ENCODE data around the gene DNAH2. TPM values are rescaled to one million over a fixed set of nuclear protein-coding genes. Genes with fewer than 3 reads are reported as not detected.
A peak's percentile ranks its signal among the peaks of the same experiment; 100 is the strongest.

Gene DNAH2
- total RNA-seq, 1 donor: under 0.01 TPM

- no peak for DNase-seq (ENCODE audit: low read depth)
- peak overlapping the region; percentile 86 for H3K4me3 ChIP-seq (ENCODE audit: low read depth, low read length)
- TF ChIP-seq, protein P1, sequence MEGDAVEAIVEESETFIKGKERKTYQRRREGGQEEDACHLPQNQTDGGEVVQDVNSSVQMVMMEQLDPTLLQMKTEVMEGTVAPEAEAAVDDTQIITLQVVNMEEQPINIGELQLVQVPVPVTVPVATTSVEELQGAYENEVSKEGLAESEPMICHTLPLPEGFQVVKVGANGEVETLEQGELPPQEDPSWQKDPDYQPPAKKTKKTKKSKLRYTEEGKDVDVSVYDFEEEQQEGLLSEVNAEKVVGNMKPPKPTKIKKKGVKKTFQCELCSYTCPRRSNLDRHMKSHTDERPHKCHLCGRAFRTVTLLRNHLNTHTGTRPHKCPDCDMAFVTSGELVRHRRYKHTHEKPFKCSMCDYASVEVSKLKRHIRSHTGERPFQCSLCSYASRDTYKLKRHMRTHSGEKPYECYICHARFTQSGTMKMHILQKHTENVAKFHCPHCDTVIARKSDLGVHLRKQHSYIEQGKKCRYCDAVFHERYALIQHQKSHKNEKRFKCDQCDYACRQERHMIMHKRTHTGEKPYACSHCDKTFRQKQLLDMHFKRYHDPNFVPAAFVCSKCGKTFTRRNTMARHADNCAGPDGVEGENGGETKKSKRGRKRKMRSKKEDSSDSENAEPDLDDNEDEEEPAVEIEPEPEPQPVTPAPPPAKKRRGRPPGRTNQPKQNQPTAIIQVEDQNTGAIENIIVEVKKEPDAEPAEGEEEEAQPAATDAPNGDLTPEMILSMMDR (IDR thresholded peaks at IDR 0.05; ENCODE audit: insufficient read depth, low read length): no peak
These were observed 115.7 kb downstream of the DNAH2 start for GRCh38 chr17:7833011-7833794.

- peak; percentile 86 for DNase-seq (ENCODE audit: low read depth)
- TF ChIP-seq, protein P1 (IDR thresholded peaks at IDR 0.05; ENCODE audit: insufficient read depth, low read length): no peak
- H3K4me3 ChIP-seq (ENCODE audit: low read depth, low read length): peak within 1 kb of the TSS; percentile 86
These were observed 116.4 kb downstream of the DNAH2 start, which contains the start of gene KDM6B for GRCh38 chr17:7833795-7834541. TSS of gene KDM6B (plus strand) at chr17:7834217. CDS start at chr17:7845555, 11,338 bp downstream.

GRCh38 chr17:7834542-7834956, 117.0 kb downstream of the DNAH2 start:
- TF ChIP-seq, protein P1 (IDR thresholded peaks at IDR 0.05; ENCODE audit: insufficient read depth, low read length): no peak
- peak overlapping the region; percentile 86 for H3K4me3 ChIP-seq (ENCODE audit: low read depth, low read length)
- no peak for DNase-seq (ENCODE audit: low read depth)

GRCh38 chr17:7834957-7835813, 117.6 kb downstream of the DNAH2 start:
- DNase-seq (ENCODE audit: low read depth): peak; percentile 97
- TF ChIP-seq, protein P1 (IDR thresholded peaks at IDR 0.05; ENCODE audit: insufficient read depth, low read length): peak; percentile 91
- H3K4me3 ChIP-seq (ENCODE audit: low read depth, low read length): peak overlapping the region; percentile 87

- H3K4me3 ChIP-seq (ENCODE audit: low read depth, low read length): peak overlapping the region; percentile 87
- TF ChIP-seq, protein P1 (IDR thresholded peaks at IDR 0.05; ENCODE audit: insufficient read depth, low read length): no peak
These were observed 118.5 kb downstream of the DNAH2 start for GRCh38 chr17:7835814-7836595.

More at GRCh38 chr17:7835814-7836595, 118.5 kb downstream of the DNAH2 start:
- DNase-seq (ENCODE audit: low read depth): peak; percentile 76

All from fibroblast of the aortic adventitia (primary cell).